Measurements from ENCODE around the gene ATP10A. TPM values are rescaled to one million over a fixed set of nuclear protein-coding genes. Genes with fewer than 3 reads are reported as not detected.

The ATP10A gene
- total RNA-seq, 4 donors from 2014 or later, result 8.4 to 19.3 (median 16.5) TPM

- no peak for TF ChIP-seq CTCF (IDR thresholded peaks at IDR 0.05)
- ATAC-seq (ENCODE audit: low FRiP score) (no peak), DNase-seq (ENCODE audit: low spot score) (peak; percentile 5)
Observed at GRCh38 chr15:25789211-25789610, 73.9 kb downstream of the ATP10A start.

GRCh38 chr15:25787855-25788520 is 75.1 kb downstream of the ATP10A start:
- ATAC-seq (ENCODE audit: low FRiP score), result no peak
- no peak for DNase-seq (ENCODE audit: low spot score)
- TF ChIP-seq CTCF (IDR thresholded peaks at IDR 0.05), result no peak

- DNase-seq (ENCODE audit: low spot score), result no peak
- ATAC-seq (ENCODE audit: low FRiP score), result no peak
- TF ChIP-seq CTCF (IDR thresholded peaks at IDR 0.05), result no peak
Observed at GRCh38 chr15:25787381-25787780, 75.7 kb downstream of the ATP10A start.

- DNase-seq (ENCODE audit: low spot score), result no peak
- ATAC-seq (ENCODE audit: low FRiP score), result no peak
- no peak for TF ChIP-seq CTCF (IDR thresholded peaks at IDR 0.05)
Observed at GRCh38 chr15:25786040-25786439, 77.1 kb downstream of the ATP10A start.

GRCh38 chr15:25785641-25786025 is 77.5 kb downstream of the ATP10A start:
- ATAC-seq (ENCODE audit: low FRiP score) (no peak), DNase-seq (ENCODE audit: low spot score) (no peak)
- no peak for TF ChIP-seq CTCF (IDR thresholded peaks at IDR 0.05)

- DNase-seq (ENCODE audit: low spot score), result no peak
- no peak for ATAC-seq (ENCODE audit: low FRiP score)
- TF ChIP-seq CTCF (IDR thresholded peaks at IDR 0.05), result no peak
Observed at GRCh38 chr15:25784876-25785640, 78.1 kb downstream of the ATP10A start.
